ENCODE measurements around the gene PHOX2A. TPM values are rescaled to one million over a fixed set of nuclear protein-coding genes. Genes with fewer than 3 reads are reported as not detected.

Gene PHOX2A
- total RNA-seq, 1 experiment from 2014 or later: not detected

GRCh38 chr11:72280726-72281315, 36.8 kb upstream of the PHOX2A start:
- H3K9me3 ChIP-seq (ENCODE audit: insufficient read depth, low read depth): no peaks in the 10 kb centered on the region
- no peaks in the 10 kb centered on the region for H3F3A ChIP-seq (ENCODE audit: insufficient read depth, low read depth)
- no peaks in the 10 kb centered on the region for H4K20me1 ChIP-seq (ENCODE audit: insufficient read depth)
- no peaks in the 10 kb centered on the region for H3K9me2 ChIP-seq (ENCODE audit: insufficient read depth)
- no TSS peak for BruUV-seq (replicated peaks)
- no peak overlapping the region for H3K4me2 ChIP-seq
- DNase-seq: no peak
- 0 out of 2 replicates have a peak, but pooled peaks cover 8% of the 10 kb centered on the region for H3K4me1 ChIP-seq (replicated peaks; ENCODE audit: insufficient read depth)
- H3K79me2 ChIP-seq (ENCODE audit: low read depth): no peaks in the 10 kb centered on the region
- H3K27me3 ChIP-seq (ENCODE audit: insufficient read depth, low read depth): peaks cover 5% of the 10 kb centered on the region; the same call in 1 of the 2 replicates
- intact Hi-C loops (cut with micrococcal nuclease; ENCODE audit: unreplicated experiment): no loop called here
- ChIA-PET POLR2A (ENCODE audit: unreplicated experiment) (no interaction called here), CTCF (no interaction called here)
- H2AFZ ChIP-seq: no peak overlapping the region
- TF ChIP-seq EZH2 (IDR thresholded peaks at IDR 0.05; ENCODE audit: low read depth): no peak
- no peak for TF ChIP-seq CTCF (conservative IDR thresholded peaks at IDR 0.05)
- H3K27ac ChIP-seq: no peak overlapping the region
- no peaks in the 10 kb centered on the region for H3K36me3 ChIP-seq (ENCODE audit: low read depth)
- no peak overlapping the region for H3K4me3 ChIP-seq

GRCh38 chr11:72280037-72280436, 36.1 kb upstream of the PHOX2A start:
- DNase-seq: no peak
- peaks cover 5% of the 10 kb centered on the region; the same call in 1 of the 2 replicates for H3K27me3 ChIP-seq (ENCODE audit: insufficient read depth, low read depth)

GRCh38 chr11:72278905-72279304, 34.9 kb upstream of the PHOX2A start:
- Histone ChIP-seq H3K9me2 (ENCODE audit: insufficient read depth) (no peaks in the 10 kb centered on the region), H3K4me3 (no peak overlapping the region), H3K9me3 (ENCODE audit: insufficient read depth, low read depth) (no peaks in the 10 kb centered on the region; the same call in 1 of the 2 replicates), H4K20me1 (ENCODE audit: insufficient read depth) (no peaks in the 10 kb centered on the region), H3K27ac (no peak overlapping the region), H2AFZ (no peak overlapping the region), H3K4me2 (no peak overlapping the region), H3K36me3 (ENCODE audit: low read depth) (no peaks in the 10 kb centered on the region), H3K27me3 (ENCODE audit: insufficient read depth, low read depth) (peaks cover 5% of the 10 kb centered on the region; the same call in 1 of the 2 replicates), H3K79me2 (ENCODE audit: low read depth) (no peaks in the 10 kb centered on the region), H3F3A (ENCODE audit: insufficient read depth, low read depth) (no peaks in the 10 kb centered on the region), H3K4me1 (replicated peaks; ENCODE audit: insufficient read depth) (0 out of 2 replicates have a peak, but pooled peaks cover 8% of the 10 kb centered on the region)
- DNase-seq: peak in 1 of 2 experiments; percentile 46
- ChIA-PET POLR2A (ENCODE audit: unreplicated experiment) (no interaction called here), CTCF (interaction anchor here (0.6 kb wide), 1 partner anchor 129 kb away, joined by 3 read pairs; no protein-coding TSS in a partner anchor)
- no TSS peak for BruUV-seq (replicated peaks)
- TF ChIP-seq EZH2 (IDR thresholded peaks at IDR 0.05; ENCODE audit: low read depth) (no peak), CTCF (conservative IDR thresholded peaks at IDR 0.05) (no peak)
- intact Hi-C loops (cut with micrococcal nuclease; ENCODE audit: unreplicated experiment): no loop called here

More at GRCh38 chr11:72280037-72280436, 36.1 kb upstream of the PHOX2A start:
- Histone ChIP-seq H3F3A (ENCODE audit: insufficient read depth, low read depth) (no peaks in the 10 kb centered on the region), H3K4me2 (no peak overlapping the region), H3K9me2 (ENCODE audit: insufficient read depth) (no peaks in the 10 kb centered on the region), H3K27ac (no peak overlapping the region), H3K79me2 (ENCODE audit: low read depth) (no peaks in the 10 kb centered on the region), H4K20me1 (ENCODE audit: insufficient read depth) (no peaks in the 10 kb centered on the region), H3K4me3 (no peak overlapping the region), H3K4me1 (replicated peaks; ENCODE audit: insufficient read depth) (0 out of 2 replicates have a peak, but pooled peaks cover 8% of the 10 kb centered on the region), H3K9me3 (ENCODE audit: insufficient read depth, low read depth) (no peaks in the 10 kb centered on the region), H3K36me3 (ENCODE audit: low read depth) (no peaks in the 10 kb centered on the region), H2AFZ (no peak overlapping the region)
- POLR2A ChIA-PET (ENCODE audit: unreplicated experiment): no interaction called here
- intact Hi-C loops (cut with micrococcal nuclease; ENCODE audit: unreplicated experiment): no loop called here
- CTCF ChIA-PET: no interaction called here
- TF ChIP-seq EZH2 (IDR thresholded peaks at IDR 0.05; ENCODE audit: low read depth) (no peak), CTCF (conservative IDR thresholded peaks at IDR 0.05) (no peak)
- BruUV-seq (replicated peaks): no TSS peak

Measured in PC-9 (cell line).